IMR-90 (cell line): ENCODE results near the gene NUAK1. TPM values are rescaled to one million over a fixed set of nuclear protein-coding genes. Genes with fewer than 3 reads are reported as not detected.

Experiments
- ATAC-seq: fragments of 200-7000 bp; cut with Tn5 transposase; 2 replicates; pipeline ENCODE4 v1.9.1; 2020; ENCODE audit warnings: low read depth, mild to moderate bottlenecking, moderate library complexity
- BruUV-seq: library from RNA; stranded (reverse); fragments of 400-500 nt; replicated peaks from 2 replicates; lab custom pipeline; 2021; lab: Mats Ljungman, UMichigan
- CTCF ChIA-PET: fragments of 300-600 bp; formaldehyde crosslinking; extraction: SDS; loops from one replicate; lab custom pipeline; 2021; ENCODE audit warnings: antibody characterized with exemption; lab: Yijun Ruan, JAX
- POLR2A ChIA-PET: fragments of 300-600 bp; sonication (Branson Sonifier 250); formaldehyde crosslinking; loops from one replicate; lab custom pipeline; 2022; ENCODE audit warnings: antibody characterized with exemption; ENCODE audit not compliant: unreplicated experiment; lab: Charles Lee
- DNase-seq: peaks from one replicate; pipeline ENCODE4 v3.0.0; 2013
- H2AFZ ChIP-seq: replicated peaks from 2 replicates; pipeline ENCODE3; 2013; ENCODE audit warnings: low read length, mild to moderate bottlenecking; ENCODE audit not compliant: poor library complexity
- H2AK5ac ChIP-seq: 2 replicates; pipeline ENCODE4 v1.6.1; 2013; ENCODE audit warnings: low read depth, low read length, inconsistent platforms
- H2AK9ac ChIP-seq: replicated peaks from 2 replicates; pipeline ENCODE3; 2013; ENCODE audit warnings: mild to moderate bottlenecking, low read depth, low read length, moderate library complexity; ENCODE audit not compliant: poor library complexity
- H2BK120ac ChIP-seq: 2 replicates; pipeline ENCODE4 v1.6.1; 2013; ENCODE audit warnings: low read depth, low read length, inconsistent platforms
- H2BK15ac ChIP-seq: 3 replicates; pipeline ENCODE4 v1.6.1; 2013; ENCODE audit warnings: low read depth, low read length, inconsistent platforms
- H2BK20ac ChIP-seq: 2 replicates; pipeline ENCODE4 v1.6.1; 2013; ENCODE audit warnings: low read depth, mild to moderate bottlenecking, inconsistent platforms, low read length, moderate library complexity
- H2BK5ac ChIP-seq: 2 replicates; pipeline ENCODE4 v1.6.1; 2013; ENCODE audit warnings: mild to moderate bottlenecking, low read depth, low read length, inconsistent platforms; ENCODE audit not compliant: poor library complexity, severe bottlenecking
- H3K14ac ChIP-seq: replicated peaks from 2 replicates; pipeline ENCODE4 v1.6.1; 2013; ENCODE audit warnings: low read depth, low read length, inconsistent platforms
- H3K18ac ChIP-seq: 2 replicates; pipeline ENCODE4 v1.6.1; 2013; ENCODE audit warnings: low read depth, low read length, control low read depth
- H3K23ac ChIP-seq: 2 replicates; pipeline ENCODE4 v1.6.1; 2013; ENCODE audit warnings: low read depth, low read length, inconsistent platforms
- H3K27ac ChIP-seq: 2 replicates; pipeline ENCODE4 v1.5.1; 2013; ENCODE audit warnings: mild to moderate bottlenecking, control low read depth, low read length; ENCODE audit not compliant: insufficient read depth
- H3K27me3 ChIP-seq: 2 replicates; pipeline ENCODE4 v1.6.1; 2013; ENCODE audit warnings: low read length; ENCODE audit not compliant: control insufficient read depth, insufficient read depth
- H3K36me3 ChIP-seq: 2 replicates; pipeline ENCODE4 v1.6.1; 2013; ENCODE audit warnings: low read length, mixed read lengths; ENCODE audit not compliant: control insufficient read depth, insufficient read depth
- H3K4ac ChIP-seq: 2 replicates; pipeline ENCODE4 v1.6.1; 2013; ENCODE audit warnings: low read depth, low read length, inconsistent platforms
- H3K4me1 ChIP-seq: 2 replicates; pipeline ENCODE4 v1.6.1; 2013; ENCODE audit warnings: low read length, mixed read lengths; ENCODE audit not compliant: control insufficient read depth, insufficient read depth
- H3K4me2 ChIP-seq: 2 replicates; pipeline ENCODE4 v1.6.1; 2013; ENCODE audit warnings: low read depth, mild to moderate bottlenecking, control low read depth, low read length, moderate library complexity
- H3K4me3 ChIP-seq: 2 replicates; pipeline ENCODE4 v1.5.1; 2013; ENCODE audit warnings: low read depth, mild to moderate bottlenecking, control low read depth, low read length, moderate library complexity; ENCODE audit not compliant: insufficient read depth
- H3K56ac ChIP-seq: 2 replicates; pipeline ENCODE4 v1.6.1; 2013; ENCODE audit warnings: low read length, inconsistent platforms; ENCODE audit not compliant: insufficient read depth; ENCODE audit errors: extremely low read depth
- H3K79me1 ChIP-seq, 2 experiments: 2 replicates each; pipeline ENCODE4 v1.6.1; 2013; ENCODE audit warnings: low read length in 2 of 2, inconsistent platforms in 1 of 2, low read depth in 1 of 2
- H3K9ac ChIP-seq: 2 replicates; pipeline ENCODE4 v1.6.1; 2013; ENCODE audit warnings: low read depth, low read length, control low read depth
- H3K9me1 ChIP-seq: 2 replicates; pipeline ENCODE4 v1.6.1; 2013; ENCODE audit warnings: low read length, inconsistent platforms; ENCODE audit not compliant: insufficient read depth
- H3K9me3 ChIP-seq: 2 replicates; pipeline ENCODE4 v1.6.1; 2013; ENCODE audit warnings: low read length; ENCODE audit not compliant: control insufficient read depth, insufficient read depth
- H4K20me1 ChIP-seq: 2 replicates; pipeline ENCODE4 v1.6.1; 2013; ENCODE audit warnings: low read length, inconsistent platforms; ENCODE audit not compliant: insufficient read depth
- H4K5ac ChIP-seq: 2 replicates; pipeline ENCODE4 v1.6.1; 2013; ENCODE audit warnings: mild to moderate bottlenecking, low read depth, low read length, control low read depth
- H4K8ac ChIP-seq, 2 experiments: 2 replicates each; pipeline ENCODE4 v1.6.1; 2013; ENCODE audit warnings: low read depth in 2 of 2, low read length in 2 of 2, control low read depth in 1 of 2, inconsistent platforms in 1 of 2
- H4K91ac ChIP-seq: 2 replicates; pipeline ENCODE4 v1.6.1; 2013; ENCODE audit warnings: low read depth, low read length, inconsistent platforms; ENCODE audit not compliant: insufficient read depth
- BHLHE40 ChIP-seq: fragments of 150-350 bp; IDR thresholded peaks from 2 replicates; pipeline ENCODE4 v1.6.1; 2016; ENCODE audit warnings: mild to moderate bottlenecking, low read depth, low read length
- CHD1 ChIP-seq: IDR thresholded peaks from 2 replicates; pipeline ENCODE4 v1.6.1; 2012; ENCODE audit warnings: low read depth, low read length, improper control_type of control experiment
- MAZ ChIP-seq: IDR thresholded peaks from 2 replicates; pipeline ENCODE4 v1.6.1; 2012; ENCODE audit warnings: low read depth, mild to moderate bottlenecking, low read length, improper control_type of control experiment, moderate library complexity, borderline replicate concordance
- MXI1 ChIP-seq: IDR thresholded peaks from 2 replicates; pipeline ENCODE4 v1.6.1; 2012; ENCODE audit warnings: low read depth, mild to moderate bottlenecking, low read length, moderate library complexity, borderline replicate concordance
- NFE2L2 ChIP-seq: fragments of 150-350 bp; IDR thresholded peaks from 2 replicates; pipeline ENCODE4 v1.6.1; 2016; ENCODE audit warnings: low read depth, mild to moderate bottlenecking, low read length
- RAD21 ChIP-seq: IDR thresholded peaks from 2 replicates; pipeline ENCODE4 v1.6.1; 2012; ENCODE audit warnings: low read length, improper control_type of control experiment
- RFX5 ChIP-seq: IDR thresholded peaks from 2 replicates; pipeline ENCODE4 v1.8.0; 2012; ENCODE audit warnings: low read depth, mild to moderate bottlenecking, low read length, moderate library complexity
- WGBS, 2 experiments: methylation state at CpG; one replicate each; pipeline versions ENCODE4 v1.1.5 to v1.1.7; 2013; ENCODE audit warnings: missing lambda C conversion rate in 2 of 2; ENCODE audit not compliant: insufficient read length in 1 of 2; ENCODE audit errors: extremely low coverage in 2 of 2; 5-methylcytosine and 5-hydroxymethylcytosine counted together
- dilution Hi-C: fragments of 300-500 bp; cut with HindIII; formaldehyde crosslinking; loops from one replicate; pipeline ENCODE4 v1.14.3; 2018; ENCODE audit warnings: low sequenced_read_pairs; ENCODE audit not compliant: unreplicated experiment
- in situ Hi-C: fragments of 300-500 bp; cut with MboI; formaldehyde crosslinking; loops from 3 replicates; pipeline ENCODE4 v1.14.3; 2019; ENCODE audit warnings: low sequenced_read_pairs, inconsistent platforms, mixed read lengths
- intact Hi-C: fragments of 100-400 bp; cut with micrococcal nuclease; formaldehyde crosslinking; loops from 2 replicates; pipeline ENCODE4 v1.10.0; 2022
- polyA plus RNA-seq, 3 experiments: library from polyadenylated mRNA; depleted of rRNA; stranded (reverse); fragments of >200 nt; gene quantifications; 2 replicates each; pipeline ENCODE4 v1.2.3, GENCODE V29; 2012; ENCODE audit warnings: low replicate concordance in 1 of 3
- total RNA-seq: library from RNA; depleted of rRNA; stranded (reverse); fragments of >200 nt; gene quantifications from 2 replicates; pipeline ENCODE4 v1.2.3, GENCODE V29; 2012

Gene NUAK1
- total and polyA plus RNA-seq, 2 of the 4 experiments (the other 2 are of a cell fraction): 4.8 to 8.8 TPM

GRCh38 chr12:106163712-106164111, 25.0 kb upstream of the NUAK1 start:
- no TSS peak for BruUV-seq
- TF ChIP-seq NFE2L2: no peak
- no peak for TF ChIP-seq MXI1
- TF ChIP-seq BHLHE40: no peak
- TF ChIP-seq RAD21: no peak
- no peak for TF ChIP-seq RFX5
- no peak for TF ChIP-seq CHD1
- no peak for TF ChIP-seq MAZ
- Histone ChIP-seq H3K4me1 (no peaks in the 10 kb centered on the region), H2AK9ac (no peak overlapping the region), H2BK120ac (no peak overlapping the region), H3K14ac (no peak overlapping the region), H3K23ac (no peak overlapping the region), H3K18ac (no peak overlapping the region), H3K56ac (no peak overlapping the region), H3K4me3 (no peak overlapping the region), H4K20me1 (no peaks in the 10 kb centered on the region), H2AFZ (no peak overlapping the region), H3K9ac (no peak overlapping the region), H3K4me2 (no peak overlapping the region), H3K36me3 (no peaks in the 10 kb centered on the region), H3K79me1 (no peaks in the 10 kb centered on the region), H3K9me1 (no peaks in the 10 kb centered on the region), H4K91ac (no peak overlapping the region), H2BK20ac (no peak overlapping the region), H2BK15ac (no peak overlapping the region), H2AK5ac (no peak overlapping the region), H3K27ac (no peak overlapping the region), H3K9me3 (peaks cover 4% of the 10 kb centered on the region; the same call in 1 of the 2 replicates), H4K5ac (no peak overlapping the region), H4K8ac (no peak overlapping the region), H3K4ac (no peak overlapping the region), H3K27me3 (peaks cover 11% of the 10 kb centered on the region), H2BK5ac (no peak overlapping the region)
- dilution Hi-C loops (no loop called here), intact Hi-C loops (no loop called here), in situ Hi-C loops (no loop called here)
- CTCF ChIA-PET: interaction anchor here (0.8 kb wide), 1 partner anchor 15 kb away, joined by 3 read pairs; no protein-coding TSS in a partner anchor
- WGBS, 2 experiments: 80% methylated on average over 1 of the region's 3 CpGs; no CpG with 5 or more reads in 1 of the 2 experiments
- no peak for DNase-seq
- ATAC-seq: no peak
- POLR2A ChIA-PET: no interaction called here
